ENCODE measurements around the gene CCDC83. TPM values are rescaled to one million over a fixed set of nuclear protein-coding genes. Genes with fewer than 3 reads are reported as not detected.

CCDC83 gene
- total RNA-seq, 1 donor from 2014 or later = not detected

GRCh38 chr11:85947431-85948272 is 92.5 kb downstream of the CCDC83 start:
- TF ChIP-seq EZH2 (IDR thresholded peaks at IDR 0.05) (no peak), CTCF (IDR thresholded peaks at IDR 0.05) (no peak), EZH2phosphoT487 (IDR thresholded peaks at IDR 0.05) (no peak)
- no peaks in the 10 kb centered on the region for H3K27me3 ChIP-seq
- DNase-seq (ENCODE audit: low spot score) = no peak

GRCh38 chr11:85948884-85949283 is 93.7 kb downstream of the CCDC83 start:
- H3K9me3 ChIP-seq (ENCODE audit: low read depth) = no peaks in the 10 kb centered on the region
- H3K27me3 ChIP-seq = no peaks in the 10 kb centered on the region
- H3F3A ChIP-seq (ENCODE audit: low read depth) = peaks cover 3% of the 10 kb centered on the region
- Mint-ChIP-seq H3K27me3 (ENCODE audit: insufficient read depth, low read depth) (peaks cover 5% of the 10 kb centered on the region), H3K27ac (no peak overlapping the region), H3K36me3 (peaks cover 8% of the 10 kb centered on the region), H3K9me3 (peaks cover 7% of the 10 kb centered on the region), H3K4me1 (no peaks in the 10 kb centered on the region), H3K4me3 (no peak overlapping the region)
- no peak overlapping the region for H3K9ac ChIP-seq
- H4K20me1 ChIP-seq (ENCODE audit: low read depth) = no peaks in the 10 kb centered on the region
- no peaks in the 10 kb centered on the region for H3K79me2 ChIP-seq (ENCODE audit: low read depth)
- no peak overlapping the region for H3K27ac ChIP-seq
- H3K36me3 ChIP-seq = no peaks in the 10 kb centered on the region
- TF ChIP-seq EZH2phosphoT487 (IDR thresholded peaks at IDR 0.05) (no peak), EZH2 (IDR thresholded peaks at IDR 0.05) (no peak), CTCF (IDR thresholded peaks at IDR 0.05) (no peak)
- DNase-seq (ENCODE audit: low spot score) = no peak
- H2AFZ ChIP-seq (replicated peaks) = no peak overlapping the region
- no peak overlapping the region for H3K4me3 ChIP-seq
- no peak overlapping the region for H3K4me2 ChIP-seq
- H3K4me1 ChIP-seq = no peaks in the 10 kb centered on the region

More at GRCh38 chr11:85947431-85948272, 92.5 kb downstream of the CCDC83 start:
- Histone ChIP-seq H3F3A (ENCODE audit: low read depth) (peaks cover 3% of the 10 kb centered on the region), H3K9me3 (ENCODE audit: low read depth) (no peaks in the 10 kb centered on the region), H3K4me3 (no peak overlapping the region), H3K4me1 (no peaks in the 10 kb centered on the region), H3K27ac (no peak overlapping the region), H3K36me3 (no peaks in the 10 kb centered on the region), H4K20me1 (ENCODE audit: low read depth) (no peaks in the 10 kb centered on the region), H3K9ac (no peak overlapping the region), H3K4me2 (no peak overlapping the region), H2AFZ (replicated peaks) (no peak overlapping the region), H3K79me2 (ENCODE audit: low read depth) (no peaks in the 10 kb centered on the region)
- H3K36me3 Mint-ChIP-seq = no peaks in the 10 kb centered on the region
- peaks cover 5% of the 10 kb centered on the region for H3K9me3 Mint-ChIP-seq
- H3K27me3 Mint-ChIP-seq (ENCODE audit: insufficient read depth, low read depth) = peaks cover 7% of the 10 kb centered on the region
- no peak overlapping the region for H3K4me3 Mint-ChIP-seq
- H3K27ac Mint-ChIP-seq = no peak overlapping the region
- H3K4me1 Mint-ChIP-seq = no peaks in the 10 kb centered on the region

GRCh38 chr11:85949798-85950197 is 94.6 kb downstream of the CCDC83 start:
- Histone ChIP-seq H2AFZ (replicated peaks) (no peak overlapping the region), H3K9me3 (ENCODE audit: low read depth) (no peaks in the 10 kb centered on the region), H3K9ac (no peak overlapping the region), H4K20me1 (ENCODE audit: low read depth) (no peaks in the 10 kb centered on the region), H3K79me2 (ENCODE audit: low read depth) (no peaks in the 10 kb centered on the region), H3K36me3 (no peaks in the 10 kb centered on the region), H3K4me2 (no peak overlapping the region), H3K4me1 (no peaks in the 10 kb centered on the region), H3K4me3 (no peak overlapping the region), H3F3A (ENCODE audit: low read depth) (peaks cover 3% of the 10 kb centered on the region), H3K27me3 (no peaks in the 10 kb centered on the region), H3K27ac (no peak overlapping the region)
- H3K9me3 Mint-ChIP-seq = peaks cover 5% of the 10 kb centered on the region
- no peak overlapping the region for H3K4me3 Mint-ChIP-seq
- peaks cover 5% of the 10 kb centered on the region for H3K27me3 Mint-ChIP-seq (ENCODE audit: insufficient read depth, low read depth)
- H3K27ac Mint-ChIP-seq = no peak overlapping the region
- peaks cover 10% of the 10 kb centered on the region for H3K36me3 Mint-ChIP-seq
- no peak for DNase-seq (ENCODE audit: low spot score)
- TF ChIP-seq EZH2phosphoT487 (IDR thresholded peaks at IDR 0.05) = no peak
- no peak for TF ChIP-seq EZH2 (IDR thresholded peaks at IDR 0.05)
- TF ChIP-seq CTCF (IDR thresholded peaks at IDR 0.05) = no peak
- H3K4me1 Mint-ChIP-seq = no peaks in the 10 kb centered on the region

All from neural progenitor cell (in vitro differentiated cells).